ENCODE data around the gene CALB2. TPM values are rescaled to one million over a fixed set of nuclear protein-coding genes. Genes with fewer than 3 reads are reported as not detected.

The CALB2 gene
- total RNA-seq, 2 experiments from 2014 or later = not detected

Other genes starting within 250 kb of the CALB2 start
- gene HYDIN, start 128.0 kb upstream of the CALB2 start, total RNA-seq = not detected
- gene CMTR2, start 69.3 kb upstream of the CALB2 start, total RNA-seq = 10 to 100 TPM; 16.1 to 20.8 TPM
- not detected for gene TLE7, start 83.3 kb downstream of the CALB2 start, total RNA-seq
- gene ZNF23, start 103.5 kb downstream of the CALB2 start, total RNA-seq = 1 to 10 TPM; 7.1 to 7.6 TPM
- gene ZNF19, start 130.6 kb downstream of the CALB2 start, total RNA-seq = 1 to 10 TPM; 1.8 to 2.9 TPM
- not detected for gene CHST4, start 167.7 kb downstream of the CALB2 start, total RNA-seq
- not detected for gene TAT, start 218.4 kb downstream of the CALB2 start, total RNA-seq